Measurements from ENCODE around the gene KCNJ15. TPM values are rescaled to one million over a fixed set of nuclear protein-coding genes. Genes with fewer than 3 reads are reported as not detected.
A peak's percentile ranks its signal among the peaks of the same experiment; 100 is the strongest.
"Not testable (repeated sequence)": the region's sequence is repeated elsewhere in the genome, so short reads cannot be mapped to it uniquely, and the experiment has no call there.

KCNJ15 gene
- total and polyA plus RNA-seq, 2 donors (not counting 1 experiment from before 2014, with no cell fraction given) = 0.44 to 0.83 TPM

DNA sequence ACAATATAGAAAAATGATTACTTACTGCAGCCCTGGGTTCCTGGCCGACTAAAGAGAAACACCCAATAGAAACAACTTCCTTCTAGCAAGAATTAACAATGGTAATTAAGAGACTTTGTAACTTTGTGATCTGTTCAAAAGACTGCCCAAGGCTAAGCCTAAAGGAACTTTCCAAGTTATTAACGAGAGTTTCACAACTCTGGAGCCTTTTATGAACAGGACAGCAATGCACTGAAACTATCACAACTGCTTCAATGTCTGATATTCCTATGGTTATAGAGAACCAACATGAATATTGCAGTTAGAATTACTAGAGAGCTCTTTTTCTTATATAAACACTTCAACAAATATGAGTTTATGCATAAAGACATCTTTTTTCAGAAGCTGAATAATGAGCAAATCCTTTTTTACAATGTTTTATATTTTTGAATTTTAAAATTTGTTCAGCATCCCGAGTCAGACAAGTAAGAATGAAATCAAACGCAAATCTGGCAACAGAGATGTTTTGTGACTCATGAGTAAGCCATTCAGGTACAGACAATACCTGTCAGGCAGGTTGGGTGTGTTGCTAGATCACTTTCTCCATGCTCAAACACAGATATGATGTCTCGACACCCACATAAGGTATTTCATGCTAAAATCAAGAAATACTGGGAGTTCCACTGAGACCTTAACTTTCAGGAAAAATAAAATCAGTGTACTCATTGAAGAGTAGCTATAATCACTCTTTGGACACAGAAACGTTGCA, 22.2 kb upstream of the KCNJ15 start:
- Histone ChIP-seq H3K79me2 (ENCODE audit: control insufficient read depth, insufficient read depth, low read length) (no peaks in the 10 kb centered on the region), H3K27me3 (ENCODE audit: control insufficient read depth, insufficient read depth, low read length) (no peaks in the 10 kb centered on the region), H2AFZ (ENCODE audit: low read length) (no peak overlapping the region), H3K9ac (ENCODE audit: insufficient read depth, low read length) (no peak overlapping the region), H3K27ac (ENCODE audit: insufficient read depth, low read length) (no peak overlapping the region), H3K9me3 (ENCODE audit: control insufficient read depth, insufficient read depth, low read depth, low read length) (no peaks in the 10 kb centered on the region), H3K4me3 (replicated peaks in 1 of 4; ENCODE audit: control extremely low read depth in 1 of 4, insufficient read depth in 1 of 4, low read depth in 3 of 4, low read length in 4 of 4) (no peak overlapping the region), H3K4me1 (ENCODE audit: control insufficient read depth, extremely low read depth, insufficient read depth, low read length) (no peaks in the 10 kb centered on the region), H3K4me2 (ENCODE audit: extremely low read depth, insufficient read depth, low read length) (no peak overlapping the region), H4K20me1 (ENCODE audit: control insufficient read depth, extremely low read depth, insufficient read depth, low read length) (no peaks in the 10 kb centered on the region), H3K36me3 (ENCODE audit: control insufficient read depth, insufficient read depth, low read length) (no peaks in the 10 kb centered on the region)
- no peak for DNase-seq (ENCODE audit: low read depth in 2 of 2)
- TF ChIP-seq EZH2 (IDR thresholded peaks at IDR 0.05; ENCODE audit: low read length, missing control alignments) = no peak
- TF ChIP-seq, protein P1, sequence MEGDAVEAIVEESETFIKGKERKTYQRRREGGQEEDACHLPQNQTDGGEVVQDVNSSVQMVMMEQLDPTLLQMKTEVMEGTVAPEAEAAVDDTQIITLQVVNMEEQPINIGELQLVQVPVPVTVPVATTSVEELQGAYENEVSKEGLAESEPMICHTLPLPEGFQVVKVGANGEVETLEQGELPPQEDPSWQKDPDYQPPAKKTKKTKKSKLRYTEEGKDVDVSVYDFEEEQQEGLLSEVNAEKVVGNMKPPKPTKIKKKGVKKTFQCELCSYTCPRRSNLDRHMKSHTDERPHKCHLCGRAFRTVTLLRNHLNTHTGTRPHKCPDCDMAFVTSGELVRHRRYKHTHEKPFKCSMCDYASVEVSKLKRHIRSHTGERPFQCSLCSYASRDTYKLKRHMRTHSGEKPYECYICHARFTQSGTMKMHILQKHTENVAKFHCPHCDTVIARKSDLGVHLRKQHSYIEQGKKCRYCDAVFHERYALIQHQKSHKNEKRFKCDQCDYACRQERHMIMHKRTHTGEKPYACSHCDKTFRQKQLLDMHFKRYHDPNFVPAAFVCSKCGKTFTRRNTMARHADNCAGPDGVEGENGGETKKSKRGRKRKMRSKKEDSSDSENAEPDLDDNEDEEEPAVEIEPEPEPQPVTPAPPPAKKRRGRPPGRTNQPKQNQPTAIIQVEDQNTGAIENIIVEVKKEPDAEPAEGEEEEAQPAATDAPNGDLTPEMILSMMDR (conservative IDR thresholded peaks at IDR 0.05 in 1 of 2, IDR thresholded peaks at IDR 0.05 in 1 of 2; ENCODE audit: low read depth in 1 of 2, low read length in 2 of 2) = no peak

GRCh38 chr21:38235251-38235650, 21.5 kb upstream of the KCNJ15 start:
- H3K9ac ChIP-seq (ENCODE audit: insufficient read depth, low read length); H4K20me1 ChIP-seq (ENCODE audit: control insufficient read depth, extremely low read depth, insufficient read depth, low read length); H3K4me1 ChIP-seq (ENCODE audit: control insufficient read depth, extremely low read depth, insufficient read depth, low read length); H3K27ac ChIP-seq (ENCODE audit: insufficient read depth, low read length); H2AFZ ChIP-seq (ENCODE audit: low read length); H3K79me2 ChIP-seq (ENCODE audit: control insufficient read depth, insufficient read depth, low read length); H3K4me3 ChIP-seq (replicated peaks in 1 of 4; ENCODE audit: control extremely low read depth in 1 of 4, insufficient read depth in 1 of 4, low read depth in 3 of 4, low read length in 4 of 4); H3K36me3 ChIP-seq (ENCODE audit: control insufficient read depth, insufficient read depth, low read length); H3K9me3 ChIP-seq (ENCODE audit: control insufficient read depth, insufficient read depth, low read depth, low read length); H3K4me2 ChIP-seq (ENCODE audit: extremely low read depth, insufficient read depth, low read length); H3K27me3 ChIP-seq (ENCODE audit: control insufficient read depth, insufficient read depth, low read length); DNase-seq (ENCODE audit: low read depth in 2 of 2): not testable (repeated sequence)

GRCh38 chr21:38236232-38236631, 20.6 kb upstream of the KCNJ15 start:
- H3K4me2 ChIP-seq (ENCODE audit: extremely low read depth, insufficient read depth, low read length) = no peak overlapping the region

More at GRCh38 chr21:38236232-38236631, 20.6 kb upstream of the KCNJ15 start:
- no peak for TF ChIP-seq EZH2 (IDR thresholded peaks at IDR 0.05; ENCODE audit: low read length, missing control alignments)
- TF ChIP-seq, protein P1 (conservative IDR thresholded peaks at IDR 0.05 in 1 of 2, IDR thresholded peaks at IDR 0.05 in 1 of 2; ENCODE audit: low read depth in 1 of 2, low read length in 2 of 2) = peak; percentile 14 to 28
- Histone ChIP-seq H4K20me1 (ENCODE audit: control insufficient read depth, extremely low read depth, insufficient read depth, low read length) (no peaks in the 10 kb centered on the region), H3K4me1 (ENCODE audit: control insufficient read depth, extremely low read depth, insufficient read depth, low read length) (no peaks in the 10 kb centered on the region), H2AFZ (ENCODE audit: low read length) (no peak overlapping the region), H3K9ac (ENCODE audit: insufficient read depth, low read length) (no peak overlapping the region), H3K27ac (ENCODE audit: insufficient read depth, low read length) (no peak overlapping the region), H3K36me3 (ENCODE audit: control insufficient read depth, insufficient read depth, low read length) (no peaks in the 10 kb centered on the region), H3K4me3 (replicated peaks in 1 of 4; ENCODE audit: control extremely low read depth in 1 of 4, insufficient read depth in 1 of 4, low read depth in 3 of 4, low read length in 4 of 4) (no peak overlapping the region), H3K9me3 (ENCODE audit: control insufficient read depth, insufficient read depth, low read depth, low read length) (no peaks in the 10 kb centered on the region), H3K79me2 (ENCODE audit: control insufficient read depth, insufficient read depth, low read length) (no peaks in the 10 kb centered on the region), H3K27me3 (ENCODE audit: control insufficient read depth, insufficient read depth, low read length) (no peaks in the 10 kb centered on the region)
- DNase-seq (ENCODE audit: low read depth in 2 of 2) = no peak
